H1 (cell line): ENCODE data around the gene TTC28. TPM values are rescaled to one million over a fixed set of nuclear protein-coding genes. Genes with fewer than 3 reads are reported as not detected.

Source experiments
- CTCF ChIA-PET: fragments of 300-600 bp; sonication (Branson Sonifier 250); formaldehyde crosslinking; loops from one replicate; lab custom pipeline; 2021; ENCODE audit not compliant: partially characterized antibody; lab: Charles Lee
- POLR2A ChIA-PET: fragments of 300-600 bp; sonication (Branson Sonifier 250); formaldehyde crosslinking; loops from one replicate; lab custom pipeline; 2021; ENCODE audit warnings: inconsistent platforms; ENCODE audit not compliant: partially characterized antibody; lab: Charles Lee
- DNase-seq, 2 experiments: peaks; one replicate each; pipeline versions ENCODE4 v3.0.0 to v3.0.0-alpha.2; 2010 to 2022; ENCODE audit warnings: low spot score in 2 of 2, low read depth in 1 of 2, mixed read lengths in 1 of 2
- FAIRE-seq: peaks from 2 replicates; lab custom pipeline; 2011; peaks lifted over from hg19 to GRCh38; lab: Jason Lieb, UNC
- H2AFZ ChIP-seq: 2 replicates; pipeline ENCODE4 v1.8.1; 2012; ENCODE audit warnings: low read length, inconsistent platforms
- H2AK5ac ChIP-seq: 2 replicates; pipeline ENCODE4 v1.6.1; 2013; ENCODE audit warnings: low read depth, low read length
- H2BK120ac ChIP-seq: replicated peaks from 2 replicates; pipeline ENCODE3; 2013; ENCODE audit warnings: low read depth, low read length, inconsistent platforms
- H2BK12ac ChIP-seq: 2 replicates; pipeline ENCODE4 v1.6.1; 2013; ENCODE audit warnings: low read depth, low read length
- H2BK15ac ChIP-seq: 2 replicates; pipeline ENCODE4 v1.6.1; 2013; ENCODE audit warnings: low read length
- H2BK20ac ChIP-seq: 2 replicates; pipeline ENCODE4 v1.6.1; 2013; ENCODE audit warnings: low read length
- H2BK5ac ChIP-seq: 2 replicates; pipeline ENCODE4 v1.6.1; 2013; ENCODE audit warnings: low read depth, low read length
- H3K14ac ChIP-seq: 2 replicates; pipeline ENCODE4 v1.6.1; 2013; ENCODE audit warnings: inconsistent platforms; ENCODE audit not compliant: insufficient read length
- H3K18ac ChIP-seq: 2 replicates; pipeline ENCODE4 v1.6.1; 2013; ENCODE audit warnings: low read length; ENCODE audit errors: extremely low read depth
- H3K23ac ChIP-seq: 2 replicates; pipeline ENCODE4 v1.6.1; 2013; ENCODE audit warnings: inconsistent platforms; ENCODE audit not compliant: insufficient read length
- H3K23me2 ChIP-seq: 2 replicates; pipeline ENCODE4 v1.6.1; 2013; ENCODE audit warnings: low read depth, low read length
- H3K27ac ChIP-seq: 2 replicates; pipeline ENCODE4 v1.6.1; 2011; ENCODE audit warnings: low read depth, low read length, inconsistent platforms
- H3K27me3 ChIP-seq, 4 experiments: replicated peaks in 1 of 4; 1 replicate in 1 of 4; 2 replicates in 3 of 4; pipeline versions ENCODE4 v1.6.1 to v1.8.1; 2011 to 2013; ENCODE audit warnings: low read length in 3 of 4, mild to moderate bottlenecking in 3 of 4, inconsistent platforms in 2 of 4, mixed read lengths in 2 of 4, moderate library complexity in 1 of 4; ENCODE audit not compliant: control insufficient read depth in 3 of 4, insufficient read depth in 3 of 4; ENCODE audit errors: extremely low read depth in 1 of 4
- H3K36me3 ChIP-seq, 4 experiments: 2 replicates each; pipeline versions ENCODE4 v1.6.1 to v1.8.1; 2011 to 2013; ENCODE audit warnings: mild to moderate bottlenecking in 4 of 4, low read length in 3 of 4, moderate library complexity in 2 of 4, control low read depth in 1 of 4, inconsistent platforms in 1 of 4; ENCODE audit not compliant: insufficient read depth in 4 of 4, control insufficient read depth in 2 of 4
- H3K4ac ChIP-seq: replicated peaks from 2 replicates; pipeline ENCODE3; 2013; ENCODE audit warnings: low read length, low read depth, mixed read lengths, inconsistent platforms; ENCODE audit not compliant: insufficient read length
- H3K4me1 ChIP-seq, 4 experiments: replicated peaks in 1 of 4; 1 replicate in 1 of 4; 2 replicates in 3 of 4; pipeline versions ENCODE4 v1.6.1 to v1.8.1; 2011 to 2013; ENCODE audit warnings: low read length in 3 of 4, inconsistent platforms in 2 of 4, mixed read lengths in 1 of 4; ENCODE audit not compliant: insufficient read depth in 4 of 4, control insufficient read depth in 3 of 4
- H3K4me2 ChIP-seq, 2 experiments: 2 replicates each; pipeline versions ENCODE4 v1.6.1 to v1.8.1; 2011 to 2013; ENCODE audit warnings: low read depth in 2 of 2, low read length in 2 of 2, control low read depth in 1 of 2, inconsistent platforms in 1 of 2, mild to moderate bottlenecking in 1 of 2; ENCODE audit not compliant: insufficient read depth in 1 of 2
- H3K4me3 ChIP-seq, 4 experiments: fragments of 200-600, 300-600 bp in 1 of 4; sonication (generic), shearing (Covaris generic), sonication (Bioruptor Twin) in 1 of 4; 2 replicates each; pipeline versions ENCODE4 v1.5.1 to v1.8.1; 2011 to 2016; ENCODE audit warnings: low read length in 4 of 4, low read depth in 3 of 4, control low read depth in 2 of 4, inconsistent platforms in 2 of 4, mild to moderate bottlenecking in 2 of 4, mixed read lengths in 1 of 4, moderate library complexity in 1 of 4; ENCODE audit not compliant: insufficient read depth in 2 of 4; ENCODE audit errors: extremely low read depth in 1 of 4
- H3K56ac ChIP-seq: replicated peaks from 2 replicates; pipeline ENCODE3; 2013; ENCODE audit warnings: low read depth, mild to moderate bottlenecking, mixed read lengths, low read length, inconsistent platforms; ENCODE audit not compliant: insufficient read length
- H3K79me1 ChIP-seq: 2 replicates; pipeline ENCODE4 v1.6.1; 2013; ENCODE audit warnings: low read depth, low read length, control low read depth
- H3K79me2 ChIP-seq, 2 experiments: 2 replicates each; pipeline versions ENCODE4 v1.6.1 to v1.8.1; 2012 to 2013; ENCODE audit warnings: low read length in 2 of 2, mild to moderate bottlenecking in 2 of 2, inconsistent platforms in 1 of 2; ENCODE audit not compliant: insufficient read depth in 2 of 2, control insufficient read depth in 1 of 2
- H3K9ac ChIP-seq, 4 experiments: replicated peaks in 1 of 4; 1 replicate in 1 of 4; 2 replicates in 3 of 4; pipeline versions ENCODE4 v1.6.1 to v1.8.1; 2011 to 2013; ENCODE audit warnings: low read depth in 3 of 4, low read length in 3 of 4, control low read depth in 2 of 4, mild to moderate bottlenecking in 2 of 4, moderate library complexity in 2 of 4, inconsistent platforms in 1 of 4; ENCODE audit errors: extremely low read depth in 1 of 4
- H3K9me3 ChIP-seq, 2 experiments: 2 replicates each; pipeline versions ENCODE4 v1.6.1 to v1.8.1; 2012 to 2013; ENCODE audit warnings: mild to moderate bottlenecking in 2 of 2, moderate library complexity in 2 of 2, control low read depth in 1 of 2, inconsistent platforms in 1 of 2, low read depth in 1 of 2, low read length in 1 of 2, mixed read lengths in 1 of 2; ENCODE audit not compliant: insufficient read depth in 2 of 2
- H4K20me1 ChIP-seq, 2 experiments: replicated peaks in 1 of 2; 2 replicates each; pipeline versions ENCODE3 to v1.8.1; 2011 to 2013; ENCODE audit warnings: inconsistent platforms in 2 of 2, low read length in 2 of 2, mild to moderate bottlenecking in 1 of 2; ENCODE audit not compliant: insufficient read depth in 2 of 2, control insufficient read depth in 1 of 2
- H4K5ac ChIP-seq: 2 replicates; pipeline ENCODE4 v1.6.1; 2013; ENCODE audit warnings: low read length, low read depth, mixed read lengths, inconsistent platforms; ENCODE audit not compliant: insufficient read length
- H4K8ac ChIP-seq: 2 replicates; pipeline ENCODE4 v1.8.0; 2013; ENCODE audit warnings: mild to moderate bottlenecking, moderate library complexity, low read length, inconsistent platforms; ENCODE audit not compliant: insufficient read depth; ENCODE audit errors: extremely low read depth
- H4K91ac ChIP-seq: replicated peaks from 2 replicates; pipeline ENCODE3; 2013; ENCODE audit warnings: low read length, mixed read lengths, inconsistent platforms; ENCODE audit not compliant: insufficient read length
- EGR1 ChIP-seq: IDR thresholded peaks from 2 replicates; pipeline ENCODE4 v1.6.1; 2011; ENCODE audit warnings: low read depth, low read length, borderline replicate concordance
- EZH2 ChIP-seq: fragments of 200-600 bp; sonication (generic); IDR thresholded peaks from 2 replicates; pipeline ENCODE4 v1.7.1; 2012; ENCODE audit warnings: low read depth, mild to moderate bottlenecking, moderate library complexity, low read length, inconsistent platforms; ENCODE audit not compliant: severe bottlenecking
- GABPA ChIP-seq: IDR thresholded peaks from 2 replicates; pipeline ENCODE4 v1.6.1; 2011; ENCODE audit warnings: mild to moderate bottlenecking, low read length, moderate library complexity, borderline replicate concordance; ENCODE audit not compliant: insufficient read depth
- MAFK ChIP-seq: IDR thresholded peaks from 2 replicates; pipeline ENCODE4 v1.6.1; 2012; ENCODE audit warnings: low read depth, mild to moderate bottlenecking, improper control_type of control experiment, low read length
- RAD21 ChIP-seq, 2 experiments: IDR thresholded peaks in 1 of 2; conservative IDR thresholded peaks in 1 of 2; 2 replicates each; pipeline ENCODE4 v1.6.1; 2011; ENCODE audit warnings: low read depth in 2 of 2, low read length in 2 of 2, improper control_type of control experiment in 1 of 2, inconsistent platforms in 1 of 2, mild to moderate bottlenecking in 1 of 2, moderate library complexity in 1 of 2
- SIN3A ChIP-seq, 2 experiments: IDR thresholded peaks in 1 of 2; conservative IDR thresholded peaks in 1 of 2; 2 replicates each; pipeline ENCODE4 v1.6.1; 2011 to 2012; ENCODE audit warnings: low read length in 2 of 2, improper control_type of control experiment in 1 of 2, low read depth in 1 of 2, mild to moderate bottlenecking in 1 of 2
- WGBS, 2 experiments: shearing (Covaris generic) in 1 of 2; methylation state at CpG; one replicate each; pipeline versions ENCODE4 v1.1.6 to v1.1.7; 2013 to 2015; ENCODE audit warnings: low lambda C conversion rate in 2 of 2, mixed read lengths in 2 of 2, inconsistent platforms in 1 of 2, low coverage in 1 of 2, missing lambda C conversion rate in 1 of 2; ENCODE audit not compliant: insufficient replicate concordance in 2 of 2, insufficient coverage in 1 of 2, insufficient read length in 1 of 2; ENCODE audit errors: extremely low coverage in 1 of 2, missing lambda C conversion rate in 1 of 2; 5-methylcytosine and 5-hydroxymethylcytosine counted together
- polyA plus RNA-seq, 7 experiments: library from polyadenylated mRNA; depleted of rRNA in 3 of 7; stranded (reverse) in 5 of 7; unstranded in 2 of 7; fragments of >200 nt in 5 of 7; fragments of 200-250 nt in 2 of 7; gene quantifications; 1 replicate in 5 of 7; 2 replicates in 1 of 7; 4 replicates in 1 of 7; pipeline versions ENCODE4 v1.2.1 to v1.2.3, GENCODE V29; 2011 to 2013; ENCODE audit warnings: missing spikeins in 2 of 7, mixed read lengths in 2 of 7
- total RNA-seq: library from RNA; stranded (reverse); fragmentation: NEBNext Ultra II Directional; extraction: Animal tissue kit (Norgen Biotek cat#: 25700); gene quantifications from 2 replicates; pipeline ENCODE4 v1.2.1, GENCODE V29; 2021
- TF ChIP-seq, protein P1 (sequence below): IDR thresholded peaks from 2 replicates; pipeline ENCODE4 v1.6.1; 2012; ENCODE audit warnings: inconsistent platforms
- TF ChIP-seq, protein P2 (sequence below), 3 experiments: IDR thresholded peaks; 1 replicate in 2 of 3; 2 replicates in 1 of 3; pipeline versions ENCODE4 v1.5.1 to v1.6.1; 2011; ENCODE audit warnings: low read length in 3 of 3, mild to moderate bottlenecking in 3 of 3, inconsistent platforms in 2 of 3, low read depth in 1 of 3, moderate library complexity in 1 of 3; ENCODE audit not compliant: insufficient read depth in 1 of 3; ENCODE audit errors: control extremely low read depth in 1 of 3

The TTC28 gene
- total and polyA plus RNA-seq, 2 of the 8 experiments (the other 6 are each of a cell fraction or from before 2014, with no cell fraction given): 2.6 to 12.6 TPM

- no peak overlapping the region for H3K23ac ChIP-seq
- H4K91ac ChIP-seq: no peak overlapping the region
- DNase-seq: peak; percentile 67 to 89
- H3K27me3 ChIP-seq: no peaks in the 10 kb centered on the region
- no peaks in the 10 kb centered on the region for H3K23me2 ChIP-seq
- no peak overlapping the region for H2AK5ac ChIP-seq
- H3K9ac ChIP-seq: no peak overlapping the region
- H3K56ac ChIP-seq: no peak overlapping the region
- no peak overlapping the region for H3K27ac ChIP-seq
- 27% methylated on average over 14 of the region's 14 CpGs; no CpG with 5 or more reads in 1 of the 2 experiments for WGBS, 2 experiments
- ChIA-PET CTCF (interaction anchor here (0.8 to 8.0 kb wide), 10 partner anchors 11 to 131 kb away, joined by 3 to 84 read pairs (median 8); partner anchors contain the start of gene PITPNB), POLR2A (no interaction called here)
- no peak overlapping the region for H2BK120ac ChIP-seq
- no peaks in the 10 kb centered on the region for H3K79me1 ChIP-seq
- H2BK12ac ChIP-seq: no peak overlapping the region
- H2AFZ ChIP-seq: no peak overlapping the region
- no peak overlapping the region for H4K8ac ChIP-seq
- H2BK20ac ChIP-seq: no peak overlapping the region
- no peak overlapping the region for H3K4ac ChIP-seq
- no peaks in the 10 kb centered on the region for H3K36me3 ChIP-seq
- no peak overlapping the region for H2BK15ac ChIP-seq
- H3K9me3 ChIP-seq: no peaks in the 10 kb centered on the region
- H4K20me1 ChIP-seq: no peaks in the 10 kb centered on the region
- H4K5ac ChIP-seq: no peak overlapping the region
- peak; percentile 77 for FAIRE-seq
- no peak overlapping the region for H3K14ac ChIP-seq
- no peaks in the 10 kb centered on the region for H3K79me2 ChIP-seq
- no peak overlapping the region for H3K18ac ChIP-seq
- H2BK5ac ChIP-seq: no peak overlapping the region
- H3K4me1 ChIP-seq: no peaks in the 10 kb centered on the region; a peak in 1 of 7 replicates
- H3K4me2 ChIP-seq: no peak overlapping the region
- no peak overlapping the region for H3K4me3 ChIP-seq
- peak; percentile 56 to 74; a peak in 2 of 4 replicates for TF ChIP-seq SIN3A (conservative IDR thresholded peaks at IDR 0.05 in 1 of 2, IDR thresholded peaks at IDR 0.05 in 1 of 2; ENCODE audit: low read depth in 1 of 2, low read length in 2 of 2)
- TF ChIP-seq RAD21 (IDR thresholded peaks at IDR 0.05 in 1 of 2, conservative IDR thresholded peaks at IDR 0.05 in 1 of 2; ENCODE audit: low read depth in 2 of 2, low read length in 2 of 2): peak; percentile 99
- TF ChIP-seq, protein P1, sequence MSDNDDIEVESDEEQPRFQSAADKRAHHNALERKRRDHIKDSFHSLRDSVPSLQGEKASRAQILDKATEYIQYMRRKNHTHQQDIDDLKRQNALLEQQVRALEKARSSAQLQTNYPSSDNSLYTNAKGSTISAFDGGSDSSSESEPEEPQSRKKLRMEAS: peak; percentile 33; the same call in 1 of the 2 replicates
- peak; percentile 34; the same call in 1 of the 2 replicates for TF ChIP-seq GABPA
- peak; percentile 83 for TF ChIP-seq EGR1
- no peak for TF ChIP-seq MAFK
- TF ChIP-seq EZH2: no peak
- TF ChIP-seq, protein P2, sequence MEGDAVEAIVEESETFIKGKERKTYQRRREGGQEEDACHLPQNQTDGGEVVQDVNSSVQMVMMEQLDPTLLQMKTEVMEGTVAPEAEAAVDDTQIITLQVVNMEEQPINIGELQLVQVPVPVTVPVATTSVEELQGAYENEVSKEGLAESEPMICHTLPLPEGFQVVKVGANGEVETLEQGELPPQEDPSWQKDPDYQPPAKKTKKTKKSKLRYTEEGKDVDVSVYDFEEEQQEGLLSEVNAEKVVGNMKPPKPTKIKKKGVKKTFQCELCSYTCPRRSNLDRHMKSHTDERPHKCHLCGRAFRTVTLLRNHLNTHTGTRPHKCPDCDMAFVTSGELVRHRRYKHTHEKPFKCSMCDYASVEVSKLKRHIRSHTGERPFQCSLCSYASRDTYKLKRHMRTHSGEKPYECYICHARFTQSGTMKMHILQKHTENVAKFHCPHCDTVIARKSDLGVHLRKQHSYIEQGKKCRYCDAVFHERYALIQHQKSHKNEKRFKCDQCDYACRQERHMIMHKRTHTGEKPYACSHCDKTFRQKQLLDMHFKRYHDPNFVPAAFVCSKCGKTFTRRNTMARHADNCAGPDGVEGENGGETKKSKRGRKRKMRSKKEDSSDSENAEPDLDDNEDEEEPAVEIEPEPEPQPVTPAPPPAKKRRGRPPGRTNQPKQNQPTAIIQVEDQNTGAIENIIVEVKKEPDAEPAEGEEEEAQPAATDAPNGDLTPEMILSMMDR (IDR thresholded peaks at IDR 0.05; ENCODE audit: control extremely low read depth in 1 of 3, insufficient read depth in 1 of 3, low read depth in 1 of 3, low read length in 3 of 3): peak; percentile 96 to 98 (median 97)
Measured at GRCh38 chr22:28009272-28009827, 670.3 kb downstream of the TTC28 start.
